NCI-H1694 treated with DMSO at 0.1 percent for 48 hours (cell line): Measurements from ENCODE around the gene PPP1R18.

ENCODE experiments used
- DNase-seq: peaks from one replicate; lab custom pipeline; 2025; lab: John Stamatoyannopoulos, UW

The PPP1R18 gene

GRCh38 chr6:30689022-30689865 lies 2.8 kb upstream of the PPP1R18 start:
- no peak for DNase-seq

GRCh38 chr6:30688569-30688968 lies 2.1 kb upstream of the PPP1R18 start:
- DNase-seq: no peak

GRCh38 chr6:30687659-30688431 lies 1.4 kb upstream of the PPP1R18 start:
- DNase-seq: no peak

GRCh38 chr6:30686908-30687658 lies 638 bp upstream of the PPP1R18 start:
- DNase-seq: peak; percentile 40

- no peak for DNase-seq
Measured at GRCh38 chr6:30685157-30686008, 1.1 kb downstream of the PPP1R18 start.

GRCh38 chr6:30684386-30685156 lies 1.9 kb downstream of the PPP1R18 start:
- no peak for DNase-seq

GRCh38 chr6:30683980-30684338 lies 2.5 kb downstream of the PPP1R18 start:
- no peak for DNase-seq

GRCh38 chr6:30683183-30683979 lies 3.1 kb downstream of the PPP1R18 start:
- DNase-seq: no peak

- DNase-seq: no peak
Measured at GRCh38 chr6:30682143-30683117, 4.0 kb downstream of the PPP1R18 start.

- no peak for DNase-seq
Measured at GRCh38 chr6:30681766-30682142, 4.7 kb downstream of the PPP1R18 start.

GRCh38 chr6:30679765-30680535 lies 6.5 kb downstream of the PPP1R18 start:
- no peak for DNase-seq

GRCh38 chr6:30678964-30679726 lies 7.3 kb downstream of the PPP1R18 start:
- peak; percentile 39 for DNase-seq

- no peak for DNase-seq
Measured at GRCh38 chr6:30676660-30677285, 9.7 kb downstream of the PPP1R18 start.

GRCh38 chr6:30672445-30673253 lies 13.8 kb downstream of the PPP1R18 start, which contains the start of gene DHX16:
TSS of gene DHX16 (minus strand) at chr6:30673006. CDS start at chr6:30672841, 165 bp downstream.
- DNase-seq: peak; percentile 88

- no peak for DNase-seq
Measured at GRCh38 chr6:30670760-30671527, 15.5 kb downstream of the PPP1R18 start.
